HepG2 (cell line): Measurements from ENCODE around the gene ARHGAP26. TPM values are rescaled to one million over a fixed set of nuclear protein-coding genes. Genes with fewer than 3 reads are reported as not detected.
A peak's percentile ranks its signal among the peaks of the same experiment; 100 is the strongest.

Experiments
- EZH2 ChIP-seq: conservative IDR thresholded peaks from 2 replicates; pipeline ENCODE4 v1.6.1; 2012; ENCODE audit warnings: mild to moderate bottlenecking, low read depth, low read length, moderate library complexity
- GABPB1 ChIP-seq: IDR thresholded peaks from 2 replicates; pipeline ENCODE4 v1.6.1; 2016; ENCODE audit warnings: mild to moderate bottlenecking, missing genetic modification reagents, moderate library complexity, missing compliant biosample characterization
- GATA4 ChIP-seq: sonication (generic); IDR thresholded peaks from 2 replicates; pipeline ENCODE4 v1.6.1; 2016; ENCODE audit warnings: antibody characterized with exemption, low read depth, borderline replicate concordance
- KDM1A ChIP-seq: IDR thresholded peaks from 2 replicates; pipeline ENCODE4 v1.6.1; 2016; ENCODE audit warnings: missing compliant biosample characterization
- KDM5B ChIP-seq: sonication (generic); formaldehyde crosslinking; IDR thresholded peaks from 2 replicates; pipeline ENCODE4 v1.4.0; 2020; ENCODE audit warnings: missing genetic modification reagents, mild to moderate bottlenecking, borderline replicate concordance
- NFIB ChIP-seq: sonication (generic); formaldehyde crosslinking; IDR thresholded peaks from 2 replicates; pipeline ENCODE4 v1.9.0; 2021; ENCODE audit warnings: missing genetic modification reagents, mild to moderate bottlenecking, borderline replicate concordance
- PBX3 ChIP-seq: sonication (generic); formaldehyde crosslinking; IDR thresholded peaks from 2 replicates; pipeline ENCODE4 v1.8.1; 2023; ENCODE audit warnings: missing genetic modification reagents, inconsistent platforms, borderline replicate concordance
- POLR2AphosphoS5 ChIP-seq: IDR thresholded peaks from 2 replicates; pipeline ENCODE4 v1.6.1; 2012; ENCODE audit warnings: low read depth, low read length
- SYNCRIP ChIP-seq: fragments of 200-400 bp; formaldehyde crosslinking; IDR thresholded peaks from 2 replicates; pipeline ENCODE4 v1.6.1; 2018; ENCODE audit warnings: mild to moderate bottlenecking, low read depth, low read length; ENCODE audit not compliant: insufficient read depth
- THAP9 ChIP-seq: sonication (generic); formaldehyde crosslinking; IDR thresholded peaks from 2 replicates; pipeline ENCODE4; 2020; ENCODE audit warnings: missing genetic modification reagents, mild to moderate bottlenecking, borderline replicate concordance
- U2AF1 ChIP-seq: fragments of 200-400 bp; formaldehyde crosslinking; optimal IDR thresholded peaks from 2 replicates; pipeline ENCODE3; 2017; ENCODE audit warnings: mild to moderate bottlenecking, low read depth, low read length
- ZBTB39 ChIP-seq: sonication (generic); formaldehyde crosslinking; IDR thresholded peaks from 2 replicates; pipeline ENCODE4 v1.5.0; 2020; ENCODE audit warnings: missing genetic modification reagents
- ZFP91 ChIP-seq: sonication (generic); formaldehyde crosslinking; IDR thresholded peaks from 2 replicates; pipeline ENCODE4 v1.9.0; 2022; ENCODE audit warnings: missing genetic modification reagents, mild to moderate bottlenecking, borderline replicate concordance
- ZNF121 ChIP-seq: sonication (generic); formaldehyde crosslinking; IDR thresholded peaks from 2 replicates; pipeline ENCODE4 v1.5.0; 2020; ENCODE audit warnings: mild to moderate bottlenecking, missing genetic modification reagents
- ZNF549 ChIP-seq: sonication (generic); formaldehyde crosslinking; IDR thresholded peaks from 2 replicates; pipeline ENCODE4 v1.5.0; 2020; ENCODE audit warnings: missing genetic modification reagents
- ZNF609 ChIP-seq: sonication (generic); formaldehyde crosslinking; IDR thresholded peaks from 2 replicates; pipeline ENCODE4 v1.4.0; 2020; ENCODE audit warnings: mild to moderate bottlenecking, missing genetic modification reagents, borderline replicate concordance
- ZSCAN29 ChIP-seq: sonication (generic); formaldehyde crosslinking; conservative IDR thresholded peaks from 2 replicates; pipeline ENCODE4 v1.4.0; 2020; ENCODE audit warnings: mild to moderate bottlenecking, missing genetic modification reagents
- polyA plus RNA-seq, 8 experiments: library from polyadenylated mRNA; depleted of rRNA in 3 of 8; stranded (reverse) in 7 of 8; unstranded in 1 of 8; fragments of >200 nt; fragmentation: Illumina TruSeq in 4 of 8; extraction: Trizol in 4 of 8; gene quantifications; 2 replicates each; pipeline versions ENCODE4 v1.2.1 to v1.2.3, GENCODE V29; 2011 to 2016; ENCODE audit warnings: low read depth in 4 of 8, missing spikeins in 1 of 8, mixed read lengths in 1 of 8; ENCODE audit not compliant: insufficient read depth in 1 of 8
- total RNA-seq, 5 experiments: library from RNA; depleted of rRNA; stranded (reverse); fragments of >200 nt; fragmentation: Illumina TruSeq; extraction: Trizol; gene quantifications; 2 replicates each; pipeline ENCODE4 v1.2.3, GENCODE V29; 2016; ENCODE audit warnings: low read depth in 1 of 5

The ARHGAP26 gene
- total and polyA plus RNA-seq, 2 of the 13 experiments (the other 11 are each of a cell fraction or from before 2014, with no cell fraction given), result 9.6 to 18.2 TPM

GRCh38 chr5:142820447-142820846 is 50.3 kb downstream of the ARHGAP26 start (continued):
- TF ChIP-seq U2AF1 (no peak), EZH2 (no peak), NFIB (CRISPR knock-in tag) (no peak), ZNF121 (CRISPR knock-in tag) (no peak), POLR2AphosphoS5 (peak; percentile 53; the same call in 1 of the 2 replicates), ZFP91 (CRISPR knock-in tag) (no peak), GATA4 (no peak), ZNF549 (CRISPR knock-in tag) (no peak), THAP9 (CRISPR knock-in tag) (no peak), ZBTB39 (CRISPR knock-in tag) (no peak), PBX3 (CRISPR knock-in tag) (no peak), SYNCRIP (no peak), ZNF609 (no peak), GABPB1 (CRISPR knock-in tag) (no peak), KDM1A (peak; percentile 18; the same call in 1 of the 2 replicates), ZSCAN29 (CRISPR knock-in tag) (no peak), KDM5B (no peak)
